Mesenteric fat pad (tissue), 1 donor: ENCODE data around the gene PAM. TPM values are rescaled to one million over a fixed set of nuclear protein-coding genes. Genes with fewer than 3 reads are reported as not detected.

Experiments used
- DNase-seq: peaks from one replicate; pipeline ENCODE4 v3.0.0-alpha.2; 2020; ENCODE audit warnings: low spot score
- total RNA-seq: library from RNA; stranded (reverse); fragmentation: NEBNext Ultra II Directional; extraction: Animal tissue kit (Norgen Biotek cat#: 25700); gene quantifications from one replicate; pipeline ENCODE4 v1.2.1, GENCODE V29; 2021
- donor health status: DM: yes; HTN: yes; CAD: no.

Gene PAM
- total RNA-seq, 1 donor from 2014 or later = 216 TPM

- DNase-seq = no peak
Observed at GRCh38 chr5:102856389-102856777, 101.3 kb downstream of the PAM start.

DNA sequence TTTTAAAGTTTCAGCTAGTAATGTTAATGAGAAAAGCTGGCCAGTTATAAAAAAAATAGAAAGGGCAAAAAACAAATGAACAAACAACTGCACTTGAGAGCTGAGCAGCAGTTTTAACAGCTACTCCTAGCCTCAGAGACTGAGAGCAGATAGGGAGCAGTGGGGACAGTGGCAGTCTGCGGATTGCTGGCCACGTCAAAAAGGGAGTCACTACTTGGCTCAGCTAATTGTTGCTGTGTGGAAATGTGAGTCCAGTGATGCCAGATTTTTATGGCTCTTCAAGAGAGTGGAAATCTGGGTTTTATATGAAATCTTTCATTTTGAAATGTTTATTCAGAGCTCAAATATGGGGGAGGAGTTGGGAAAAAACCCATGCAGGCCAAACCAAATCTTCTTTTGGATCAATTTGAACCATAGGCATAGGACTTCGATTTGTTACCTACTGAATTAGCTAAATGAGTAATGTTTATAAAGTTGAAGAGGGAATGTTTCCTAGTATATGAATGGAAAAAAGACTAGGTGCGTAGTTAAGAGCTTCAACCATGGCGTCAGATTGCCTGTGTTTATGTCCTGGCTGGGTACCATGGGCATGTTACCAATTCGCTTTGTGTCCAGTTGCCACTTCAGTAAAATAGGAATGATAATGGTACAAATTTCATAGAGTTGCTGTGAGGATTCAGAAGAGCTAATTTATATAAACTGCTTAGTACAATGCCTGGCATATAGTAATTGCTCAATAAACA is 102.1 kb downstream of the PAM start:
- no peak for DNase-seq

- no peak for DNase-seq
Observed at GRCh38 chr5:102858221-102858620, 103.1 kb downstream of the PAM start.

DNA sequence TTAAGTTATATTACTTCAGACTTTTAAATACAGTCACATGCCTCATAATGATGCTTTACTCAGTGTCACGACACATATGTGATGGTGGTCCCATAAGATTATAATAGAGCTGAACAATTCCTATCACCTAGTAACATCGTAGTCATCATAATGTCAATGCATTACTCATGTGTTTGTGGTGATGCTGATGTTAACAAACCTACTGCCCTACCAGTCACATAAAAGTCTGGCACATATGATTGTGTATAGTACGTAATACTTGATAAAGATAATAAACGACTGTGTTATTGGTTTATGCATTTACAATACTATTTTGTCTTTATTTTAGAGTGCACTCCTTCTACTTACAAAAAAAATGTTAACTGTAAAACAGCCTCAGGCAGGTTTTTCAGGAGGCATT is 103.7 kb downstream of the PAM start:
- no peak for DNase-seq

GRCh38 chr5:102860035-102860434 is 104.9 kb downstream of the PAM start:
- no peak for DNase-seq

- DNase-seq = no peak
Observed at GRCh38 chr5:102863058-102863457, 108.0 kb downstream of the PAM start.

- DNase-seq = no peak
Observed at GRCh38 chr5:102863764-102864560, 108.9 kb downstream of the PAM start.

- DNase-seq = no peak
Observed at GRCh38 chr5:102865171-102865509, 110.0 kb downstream of the PAM start.

DNA sequence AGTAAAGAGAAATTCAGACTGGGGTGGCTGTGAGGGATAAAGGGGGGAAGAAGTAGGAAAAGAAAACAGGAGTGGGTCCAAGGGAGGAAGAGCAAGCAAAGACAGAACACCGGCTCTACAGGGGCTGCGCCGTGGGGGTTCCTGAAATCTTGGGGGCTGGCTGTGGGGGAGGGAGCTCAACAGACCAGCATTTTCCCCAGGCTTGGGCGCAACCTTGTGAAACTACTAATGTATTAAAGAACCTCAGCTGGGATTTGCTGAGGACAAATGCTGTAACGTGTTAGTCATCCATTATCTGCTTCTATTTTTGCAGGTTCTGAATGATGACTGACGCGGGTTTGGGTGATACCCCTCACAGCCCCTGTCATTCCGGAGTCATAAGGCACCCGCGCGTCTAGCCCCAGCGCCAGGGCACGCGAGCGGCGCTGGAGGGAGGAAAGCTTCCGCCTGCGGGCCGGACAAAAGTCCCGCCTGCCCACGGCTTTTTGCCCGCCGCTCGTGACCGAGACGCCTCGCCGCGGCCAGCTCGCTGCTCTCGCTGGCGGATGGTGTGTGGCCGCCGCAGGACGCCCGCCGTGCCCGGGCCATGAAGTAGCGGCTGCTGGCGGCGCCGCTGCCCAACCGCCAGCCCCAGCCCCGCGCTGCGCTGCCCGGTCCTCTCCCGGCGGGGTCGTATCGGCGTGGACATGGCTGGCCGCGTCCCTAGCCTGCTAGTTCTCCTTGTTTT is 110.6 kb downstream of the PAM start:
- DNase-seq = peak; percentile 90

DNA sequence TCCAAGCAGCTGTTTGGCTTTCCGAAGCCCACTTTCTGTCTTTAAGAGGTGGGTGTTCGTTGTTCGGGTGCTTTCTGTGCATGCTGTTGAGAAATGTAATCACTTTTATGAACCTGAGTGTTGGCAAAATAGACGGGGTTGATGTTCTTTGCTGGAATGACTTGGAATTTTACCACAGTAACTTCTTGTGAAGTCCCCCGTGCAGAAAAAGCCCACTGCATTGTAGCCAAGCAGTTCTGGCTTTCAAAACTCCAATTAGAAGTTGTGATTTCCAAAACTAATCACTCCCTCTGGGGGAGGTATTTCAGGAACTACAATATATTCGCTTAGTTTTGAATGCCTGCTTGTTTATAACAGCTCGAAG is 111.1 kb downstream of the PAM start:
- no peak for DNase-seq

DNA sequence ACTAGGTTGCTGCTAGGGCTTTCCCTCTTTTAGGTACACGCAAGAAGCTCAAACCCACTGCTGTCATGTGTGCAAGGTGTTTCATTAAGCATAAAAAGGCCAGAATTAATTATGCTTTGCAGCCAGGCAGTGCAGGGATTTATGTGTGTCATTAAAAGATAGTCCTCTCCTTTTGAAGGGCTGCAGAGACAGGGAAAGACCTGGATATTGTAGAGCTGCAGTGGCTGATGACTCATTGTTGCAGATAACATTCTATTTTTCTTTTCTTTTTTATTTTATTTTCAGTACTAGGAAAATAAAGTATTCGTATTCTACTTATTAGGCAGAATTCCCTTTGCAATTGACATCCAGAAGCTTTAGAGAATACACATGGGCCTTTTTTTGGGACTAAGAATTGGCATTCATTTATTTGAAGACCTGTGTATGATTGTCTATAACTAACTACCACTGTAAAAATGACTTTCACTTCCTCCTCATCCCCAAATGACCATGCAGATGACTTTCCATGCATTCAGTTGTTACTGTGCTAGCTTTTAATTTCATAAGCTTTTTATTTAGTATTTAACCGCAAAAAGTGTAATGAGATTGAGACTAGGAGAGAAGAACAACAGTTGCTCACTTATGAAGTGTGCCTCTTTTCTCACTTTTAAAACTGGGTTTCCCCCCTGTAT is 113.0 kb downstream of the PAM start:
- DNase-seq = no peak

GRCh38 chr5:102869230-102869629 is 114.1 kb downstream of the PAM start:
- DNase-seq = no peak

DNA sequence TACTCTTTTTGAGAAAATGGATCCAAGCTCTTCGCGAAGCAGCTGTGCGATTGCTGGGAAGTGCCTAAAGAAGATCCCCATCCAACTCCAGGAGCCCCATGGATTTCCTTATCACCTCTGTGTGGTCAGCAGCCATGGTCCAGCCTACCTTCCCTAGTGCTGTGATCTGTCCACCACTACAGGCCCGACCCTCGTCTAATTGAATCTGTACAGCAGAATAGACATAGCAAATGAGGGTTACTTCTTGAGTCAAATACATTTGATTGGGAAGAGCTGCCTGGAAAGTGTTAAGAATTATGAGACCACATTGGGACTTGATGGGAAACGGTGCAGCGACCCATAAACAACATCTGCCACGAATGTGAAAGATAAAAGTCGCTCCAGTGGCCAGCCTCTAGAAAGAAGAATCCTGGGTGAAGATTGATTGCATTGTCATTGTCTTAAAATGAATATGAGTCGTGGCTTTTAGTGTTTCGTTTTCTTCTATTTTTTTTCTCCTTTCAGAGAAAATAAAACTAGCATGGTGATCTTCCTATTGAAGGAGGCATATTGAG is 118.4 kb downstream of the PAM start:
- no peak for DNase-seq

DNA sequence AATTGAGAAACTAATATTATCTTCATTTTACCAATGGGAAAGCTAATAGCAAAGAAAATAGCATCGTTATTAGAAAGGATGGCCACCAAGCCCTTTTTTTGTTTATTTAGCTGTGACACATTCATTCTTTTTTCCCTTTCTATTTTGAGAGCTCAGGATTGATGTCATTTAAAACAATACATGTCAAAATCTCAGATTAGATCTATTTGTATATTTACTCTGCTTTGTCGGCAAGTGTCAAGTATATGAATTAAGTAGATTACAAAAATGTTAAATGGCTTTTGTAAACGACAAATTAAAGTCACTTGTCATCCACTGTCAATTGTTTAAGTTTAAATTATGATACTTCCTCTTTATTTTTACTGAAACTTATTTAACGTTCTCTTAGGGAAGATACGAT is 118.9 kb downstream of the PAM start:
- no peak for DNase-seq

GRCh38 chr5:102875721-102876123 is 120.6 kb downstream of the PAM start:
- no peak for DNase-seq

GRCh38 chr5:102876610-102877009 is 121.5 kb downstream of the PAM start:
- DNase-seq = no peak

GRCh38 chr5:102879741-102880140 is 124.6 kb downstream of the PAM start:
- DNase-seq = no peak

GRCh38 chr5:102886586-102886985 is 131.5 kb downstream of the PAM start:
- DNase-seq = no peak

DNA sequence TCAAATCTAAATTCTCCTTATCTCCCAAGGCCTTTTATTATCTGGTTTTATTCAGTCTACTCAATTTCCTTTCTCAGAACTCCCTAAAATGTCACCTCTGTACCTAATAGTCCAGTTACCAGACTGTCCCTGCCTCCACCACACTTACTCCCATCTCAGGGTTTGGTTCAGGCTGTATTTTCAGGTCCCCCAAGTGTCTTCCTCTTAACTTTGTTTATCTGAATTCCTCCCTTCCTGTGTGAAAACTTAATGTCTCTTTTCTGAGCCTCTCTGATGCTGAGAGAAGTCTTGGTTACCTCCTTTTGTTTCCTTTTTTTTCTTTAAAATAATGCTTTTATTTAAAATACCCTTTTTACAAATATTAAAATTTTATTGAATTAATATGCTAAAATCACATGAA is 133.4 kb downstream of the PAM start:
- DNase-seq = no peak

DNA sequence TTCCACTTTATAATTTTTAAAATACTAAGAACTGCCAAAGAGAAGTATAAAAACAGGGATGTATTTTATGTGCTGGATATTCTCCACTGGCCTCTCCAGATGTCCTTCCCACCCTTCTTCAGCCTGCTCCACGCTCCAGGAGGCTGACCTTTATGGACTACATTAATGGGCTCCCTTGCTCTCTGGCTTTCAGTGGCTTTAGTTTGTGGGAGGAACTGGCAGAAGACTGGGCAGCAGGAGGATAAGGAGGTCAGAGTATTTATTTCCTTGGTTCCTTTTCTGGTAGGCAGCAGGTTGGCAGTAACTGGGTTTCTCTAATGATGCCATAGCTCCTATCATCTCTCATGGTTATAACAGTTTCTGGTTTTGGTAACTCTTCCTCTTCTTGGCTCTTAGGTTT is 133.9 kb downstream of the PAM start:
- DNase-seq = no peak

DNA sequence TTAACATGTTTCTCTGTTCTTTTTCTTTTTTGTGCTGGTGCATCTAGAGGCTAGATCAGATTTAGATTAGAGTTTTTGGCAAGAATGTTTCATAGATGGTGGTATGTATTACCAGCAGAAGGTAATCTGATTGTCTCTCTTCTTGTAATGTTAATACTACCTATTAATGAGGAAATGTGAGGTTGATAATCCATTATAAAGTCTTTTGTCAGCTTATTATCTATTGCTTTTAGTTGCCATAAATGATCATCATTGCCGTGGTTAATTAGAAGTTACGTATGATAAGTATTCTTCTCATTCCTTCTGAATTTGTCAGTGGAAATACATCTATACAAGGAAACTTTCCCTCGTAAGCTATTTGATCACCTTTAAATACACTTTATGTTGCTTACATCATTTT is 135.0 kb downstream of the PAM start:
- DNase-seq = no peak

GRCh38 chr5:102891175-102891574 is 136.1 kb downstream of the PAM start:
- no peak for DNase-seq
